GM12864 (cell line): ENCODE data around the gene AADACL2.
"Not testable (repeated sequence)": the region's sequence is repeated elsewhere in the genome, so short reads cannot be mapped to it uniquely, and the experiment has no call there.

ENCODE experiments used
- DNase-seq: peaks from one replicate; pipeline ENCODE4 v3.0.0-alpha.2; 2011; ENCODE audit warnings: low read depth
- H3K4me3 ChIP-seq: 2 replicates; pipeline ENCODE4 v1.5.1; 2011; ENCODE audit warnings: mild to moderate bottlenecking, low read depth, low read length, control low read depth
- CTCF ChIP-seq: IDR thresholded peaks from 2 replicates; pipeline ENCODE4 v1.5.1; 2011; ENCODE audit warnings: low read depth, mild to moderate bottlenecking, moderate library complexity, low read length, control low read depth, inconsistent platforms; ENCODE audit errors: missing control alignments

AADACL2 gene

GRCh38 chr3:151761581-151761980 lies 27.9 kb downstream of the AADACL2 start:
- no peak for DNase-seq
- TF ChIP-seq CTCF: no peak

GRCh38 chr3:151764699-151765098 lies 31.0 kb downstream of the AADACL2 start:
- not testable (repeated sequence) for DNase-seq, H3K4me3 ChIP-seq

More at GRCh38 chr3:151761581-151761980, 27.9 kb downstream of the AADACL2 start:
- H3K4me3 ChIP-seq: no peak overlapping the region

GRCh38 chr3:151765685-151766084 lies 32.0 kb downstream of the AADACL2 start:
- TF ChIP-seq CTCF: no peak
- no peak for DNase-seq
- no peak overlapping the region for H3K4me3 ChIP-seq

- H3K4me3 ChIP-seq: no peak overlapping the region
- no peak for TF ChIP-seq CTCF
- no peak for DNase-seq
These were observed 32.7 kb downstream of the AADACL2 start for GRCh38 chr3:151766454-151766853.

- no peak for DNase-seq
- no peak for TF ChIP-seq CTCF
- no peak overlapping the region for H3K4me3 ChIP-seq
These were observed 34.7 kb downstream of the AADACL2 start for GRCh38 chr3:151768393-151768930.

GRCh38 chr3:151769175-151769574 lies 35.4 kb downstream of the AADACL2 start:
- DNase-seq: no peak
- no peak overlapping the region for H3K4me3 ChIP-seq
- no peak for TF ChIP-seq CTCF

- DNase-seq: no peak
- TF ChIP-seq CTCF: no peak
- no peak overlapping the region for H3K4me3 ChIP-seq
These were observed 37.2 kb downstream of the AADACL2 start for GRCh38 chr3:151770956-151771355.
